Type B pancreatic cell (in vitro differentiated cells): ENCODE data around the gene SPRYD4. TPM values are rescaled to one million over a fixed set of nuclear protein-coding genes. Genes with fewer than 3 reads are reported as not detected.
"Not testable (repeated sequence)": the region's sequence is repeated elsewhere in the genome, so short reads cannot be mapped to it uniquely, and the experiment has no call there.

Experiments
- DNase-seq: peaks from one replicate; pipeline ENCODE4 v3.0.0; 2021; ENCODE audit warnings: mixed read lengths; ENCODE audit not compliant: unreplicated experiment; ENCODE audit errors: extremely low spot score
- H3K27ac Mint-ChIP-seq: 2 replicates; pipeline ENCODE4 v1.8.0; 2021; ENCODE audit warnings: mild to moderate bottlenecking, mixed read lengths
- H3K27me3 Mint-ChIP-seq: 2 replicates; pipeline ENCODE4 v1.8.0; 2021; ENCODE audit warnings: mixed read lengths
- H3K36me3 Mint-ChIP-seq: 2 replicates; pipeline ENCODE4 v1.8.0; 2021; ENCODE audit warnings: mixed read lengths
- H3K4me1 Mint-ChIP-seq: one replicate; pipeline ENCODE4 v1.8.0; 2021; ENCODE audit warnings: mixed read lengths; ENCODE audit not compliant: unreplicated experiment
- H3K4me3 Mint-ChIP-seq: 2 replicates; pipeline ENCODE4 v1.8.0; 2021; ENCODE audit warnings: mild to moderate bottlenecking, mixed read lengths
- H3K9me3 Mint-ChIP-seq: 2 replicates; pipeline ENCODE4 v1.8.0; 2021; ENCODE audit warnings: mixed read lengths
- total RNA-seq: library from RNA; stranded (reverse); gene quantifications from 2 replicates; pipeline ENCODE4 v1.2.1, GENCODE V29; 2021; ENCODE audit warnings: low replicate concordance
- TF ChIP-seq, protein P1 (sequence below): fragments of 200-600 bp; sonication (generic); conservative IDR thresholded peaks from 2 replicates; pipeline ENCODE4 v1.5.0; 2021; ENCODE audit warnings: antibody characterized with exemption, mild to moderate bottlenecking

Gene SPRYD4
- total RNA-seq, 1 donor from 2014 or later: 4.8 TPM

GRCh38 chr12:56488041-56488955, 19.9 kb downstream of the SPRYD4 start, which contains the start of gene GLS2:
GLS2 (minus strand) TSS chr12:56488161; CDS start chr12:56488118, 43 bp downstream.
- Mint-ChIP-seq H3K36me3 (peaks cover 4% of the 10 kb centered on the region), H3K9me3 (peaks cover 5% of the 10 kb centered on the region), H3K27me3 (peaks cover 66% of the 10 kb centered on the region), H3K4me1 (peaks cover 10% of the 10 kb centered on the region), H3K4me3 (peak within 1 kb of the TSS; percentile 93), H3K27ac (peak within 1 kb of the TSS; percentile 81)
- DNase-seq: no peak
- TF ChIP-seq, protein P1, sequence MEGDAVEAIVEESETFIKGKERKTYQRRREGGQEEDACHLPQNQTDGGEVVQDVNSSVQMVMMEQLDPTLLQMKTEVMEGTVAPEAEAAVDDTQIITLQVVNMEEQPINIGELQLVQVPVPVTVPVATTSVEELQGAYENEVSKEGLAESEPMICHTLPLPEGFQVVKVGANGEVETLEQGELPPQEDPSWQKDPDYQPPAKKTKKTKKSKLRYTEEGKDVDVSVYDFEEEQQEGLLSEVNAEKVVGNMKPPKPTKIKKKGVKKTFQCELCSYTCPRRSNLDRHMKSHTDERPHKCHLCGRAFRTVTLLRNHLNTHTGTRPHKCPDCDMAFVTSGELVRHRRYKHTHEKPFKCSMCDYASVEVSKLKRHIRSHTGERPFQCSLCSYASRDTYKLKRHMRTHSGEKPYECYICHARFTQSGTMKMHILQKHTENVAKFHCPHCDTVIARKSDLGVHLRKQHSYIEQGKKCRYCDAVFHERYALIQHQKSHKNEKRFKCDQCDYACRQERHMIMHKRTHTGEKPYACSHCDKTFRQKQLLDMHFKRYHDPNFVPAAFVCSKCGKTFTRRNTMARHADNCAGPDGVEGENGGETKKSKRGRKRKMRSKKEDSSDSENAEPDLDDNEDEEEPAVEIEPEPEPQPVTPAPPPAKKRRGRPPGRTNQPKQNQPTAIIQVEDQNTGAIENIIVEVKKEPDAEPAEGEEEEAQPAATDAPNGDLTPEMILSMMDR: no peak

DNA sequence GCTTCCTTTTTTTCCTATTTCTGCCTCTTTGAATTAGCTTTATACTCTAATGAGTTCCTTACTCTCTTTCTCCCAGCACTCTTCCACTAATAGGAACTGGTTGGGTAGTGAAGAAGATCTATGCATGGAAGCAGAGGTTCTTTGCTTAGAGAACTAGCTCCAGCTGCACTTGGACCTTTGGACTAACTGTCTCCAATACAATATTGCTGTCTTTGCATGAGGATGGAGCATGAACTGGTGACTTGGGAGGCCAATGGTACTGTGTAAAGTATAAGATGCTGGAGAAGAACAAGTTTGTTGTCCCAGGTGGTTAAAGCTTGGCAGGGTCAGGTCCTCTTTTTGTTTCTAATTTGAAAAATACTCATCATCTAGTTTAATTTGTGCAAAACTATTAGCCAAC, 22.0 kb downstream of the SPRYD4 start:
- Mint-ChIP-seq H3K9me3 (peaks cover 5% of the 10 kb centered on the region), H3K27ac (no peak overlapping the region), H3K27me3 (peaks cover 63% of the 10 kb centered on the region), H3K36me3 (peaks cover 4% of the 10 kb centered on the region), H3K4me1 (peaks cover 10% of the 10 kb centered on the region), H3K4me3 (no peak overlapping the region)
- no peak for DNase-seq
- TF ChIP-seq, protein P1: no peak

GRCh38 chr12:56493409-56494105, 25.2 kb downstream of the SPRYD4 start:
- H3K4me1 Mint-ChIP-seq, H3K27ac Mint-ChIP-seq, DNase-seq, H3K4me3 Mint-ChIP-seq, H3K9me3 Mint-ChIP-seq, H3K36me3 Mint-ChIP-seq: not testable (repeated sequence)
- peaks cover 53% of the 10 kb centered on the region for H3K27me3 Mint-ChIP-seq

DNA sequence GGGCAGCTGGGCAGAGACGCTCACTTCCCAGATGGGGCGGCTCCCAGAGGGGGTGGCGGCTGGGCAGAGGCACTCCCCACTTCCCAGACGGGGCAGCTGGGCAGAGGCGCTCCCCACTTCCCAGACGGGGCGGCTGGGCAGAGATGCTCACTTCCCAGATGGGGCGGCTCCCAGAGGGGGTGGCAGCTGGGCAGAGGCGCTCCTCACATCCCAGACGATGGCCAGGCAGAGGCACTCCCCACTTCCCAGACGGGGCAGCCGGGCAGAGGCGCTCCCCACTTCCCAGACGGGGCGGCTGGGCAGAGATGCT, 25.7 kb downstream of the SPRYD4 start:
- Mint-ChIP-seq H3K4me1 (peaks cover 12% of the 10 kb centered on the region), H3K27me3 (peaks cover 53% of the 10 kb centered on the region)
- not testable (repeated sequence) for DNase-seq, H3K4me3 Mint-ChIP-seq, H3K27ac Mint-ChIP-seq, H3K9me3 Mint-ChIP-seq, H3K36me3 Mint-ChIP-seq

DNA sequence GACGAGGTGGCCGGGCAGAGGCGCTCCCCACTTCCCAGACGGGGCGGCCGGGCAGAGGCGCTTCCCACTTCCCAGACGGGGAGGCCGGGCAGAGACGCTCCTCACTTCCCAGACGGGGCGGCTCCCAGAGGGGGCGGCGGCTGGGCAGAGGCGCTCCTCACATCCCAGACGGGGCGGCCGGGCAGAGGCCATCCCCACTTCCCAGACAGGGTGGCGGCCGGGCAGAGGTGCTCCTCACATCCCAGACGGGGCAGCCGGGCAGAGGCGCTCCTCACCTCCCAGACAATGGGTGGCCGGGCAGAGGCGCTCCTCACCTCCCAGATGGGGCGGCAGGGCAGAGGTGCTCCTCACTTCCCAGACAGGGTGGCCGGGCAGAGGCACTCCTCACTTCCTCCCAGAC, 26.1 kb downstream of the SPRYD4 start:
- not testable (repeated sequence) for H3K9me3 Mint-ChIP-seq, DNase-seq, H3K4me3 Mint-ChIP-seq, H3K36me3 Mint-ChIP-seq, H3K27ac Mint-ChIP-seq
- peaks cover 53% of the 10 kb centered on the region for H3K27me3 Mint-ChIP-seq
- peaks cover 12% of the 10 kb centered on the region for H3K4me1 Mint-ChIP-seq

GRCh38 chr12:56496704-56497103, 28.3 kb downstream of the SPRYD4 start:
- peaks cover 50% of the 10 kb centered on the region for H3K27me3 Mint-ChIP-seq
- H3K4me1 Mint-ChIP-seq: peaks cover 16% of the 10 kb centered on the region
- TF ChIP-seq, protein P1: peak; percentile 64
- H3K4me3 Mint-ChIP-seq, H3K9me3 Mint-ChIP-seq, H3K36me3 Mint-ChIP-seq, DNase-seq, H3K27ac Mint-ChIP-seq: not testable (repeated sequence)

- not testable (repeated sequence) for H3K4me3 Mint-ChIP-seq, H3K36me3 Mint-ChIP-seq, DNase-seq, H3K9me3 Mint-ChIP-seq, H3K27ac Mint-ChIP-seq
- Mint-ChIP-seq H3K27me3 (peaks cover 42% of the 10 kb centered on the region), H3K4me1 (peaks cover 16% of the 10 kb centered on the region)
These were observed 29.9 kb downstream of the SPRYD4 start for GRCh38 chr12:56498126-56498902.

DNA sequence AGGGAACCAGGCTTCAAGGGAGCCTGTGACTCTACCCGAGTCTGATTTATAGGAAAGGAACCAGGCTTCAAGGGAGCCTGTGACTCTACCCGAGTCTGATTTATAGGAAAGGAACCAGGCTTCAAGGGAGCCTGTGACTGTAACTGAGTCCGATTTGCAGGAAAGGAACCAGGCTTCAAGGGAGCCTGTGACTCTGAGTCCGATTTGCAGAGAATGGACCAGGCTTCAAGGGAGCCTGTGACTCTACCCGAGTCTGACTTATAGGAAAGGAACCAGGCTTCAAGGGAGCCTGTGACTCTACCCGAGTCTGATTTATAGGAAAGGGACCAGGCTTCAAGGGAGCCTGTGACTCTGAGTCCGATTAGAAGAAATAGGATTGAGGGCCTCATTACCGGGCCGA, 31.1 kb downstream of the SPRYD4 start:
- H3K27ac Mint-ChIP-seq, H3K36me3 Mint-ChIP-seq, H3K9me3 Mint-ChIP-seq, H3K4me3 Mint-ChIP-seq, DNase-seq: not testable (repeated sequence)
- H3K4me1 Mint-ChIP-seq: peaks cover 16% of the 10 kb centered on the region
- H3K27me3 Mint-ChIP-seq: peaks cover 42% of the 10 kb centered on the region

- Mint-ChIP-seq H3K27me3 (peaks cover 42% of the 10 kb centered on the region), H3K4me1 (peaks cover 16% of the 10 kb centered on the region)
- H3K9me3 Mint-ChIP-seq, H3K27ac Mint-ChIP-seq, DNase-seq, H3K36me3 Mint-ChIP-seq, H3K4me3 Mint-ChIP-seq: not testable (repeated sequence)
These were observed 31.5 kb downstream of the SPRYD4 start for GRCh38 chr12:56499879-56500278.
